ENCODE data around the gene TSC2.
A peak's percentile ranks its signal among the peaks of the same experiment; 100 is the strongest.

TSC2 gene
- 95.1 to 137 (median 119) reads per million in 3 donors for total RNA-seq

GRCh38 chr16:2047330-2048115 is at the start of gene TSC2, which contains the start of gene NTHL1:
Gene TSC2, plus strand, starts transcription at chr16:2047985. Its CDS starts 631 bp downstream, at chr16:2048616.
Gene NTHL1, minus strand, starts transcription at chr16:2047834. Its CDS starts 11 bp downstream, at chr16:2047823.
- Histone ChIP-seq H3K36me3 (ENCODE audit: control insufficient read depth, insufficient read depth, low read length) (peaks cover 5% of the 10 kb centered on the region), H3K27me3 (replicated peaks; ENCODE audit: control insufficient read depth, insufficient read depth, low read length, poor library complexity, severe bottlenecking) (no peaks in the 10 kb centered on the region), H3K4me1 (ENCODE audit: control insufficient read depth, insufficient read depth, low read length, poor library complexity, severe bottlenecking) (peaks cover 17% of the 10 kb centered on the region), H3K9me3 (ENCODE audit: control insufficient read depth, low read length) (no peaks in the 10 kb centered on the region), H3K27ac (ENCODE audit: insufficient read depth, low read length, poor library complexity, severe bottlenecking) (peak within 1 kb of the TSS; percentile 63), H3K4me3 (ENCODE audit: insufficient read depth, low read depth, low read length, poor library complexity, severe bottlenecking) (peak within 1 kb of the TSS; percentile 91)
- peak; percentile 82 to 90 (median 87) for DNase-seq

GRCh38 chr16:1998360-1998835 is 49.4 kb upstream of the TSC2 start:
- no peak overlapping the region for H3K27ac ChIP-seq (ENCODE audit: insufficient read depth, low read length, poor library complexity, severe bottlenecking)
- no peak for DNase-seq
- H3K9me3 ChIP-seq (ENCODE audit: control insufficient read depth, low read length), result no peaks in the 10 kb centered on the region
- no peak overlapping the region for H3K4me3 ChIP-seq (ENCODE audit: insufficient read depth, low read depth, low read length, poor library complexity, severe bottlenecking)
- peaks cover 54% of the 10 kb centered on the region for H3K36me3 ChIP-seq (ENCODE audit: control insufficient read depth, insufficient read depth, low read length)
- no peaks in the 10 kb centered on the region for H3K4me1 ChIP-seq (ENCODE audit: control insufficient read depth, insufficient read depth, low read length, poor library complexity, severe bottlenecking)
- no peaks in the 10 kb centered on the region for H3K27me3 ChIP-seq (replicated peaks; ENCODE audit: control insufficient read depth, insufficient read depth, low read length, poor library complexity, severe bottlenecking)

GRCh38 chr16:1998852-1999801 is 48.7 kb upstream of the TSC2 start:
- Histone ChIP-seq H3K9me3 (ENCODE audit: control insufficient read depth, low read length) (no peaks in the 10 kb centered on the region), H3K27ac (ENCODE audit: insufficient read depth, low read length, poor library complexity, severe bottlenecking) (no peak overlapping the region), H3K4me1 (ENCODE audit: control insufficient read depth, insufficient read depth, low read length, poor library complexity, severe bottlenecking) (peaks cover 3% of the 10 kb centered on the region), H3K4me3 (ENCODE audit: insufficient read depth, low read depth, low read length, poor library complexity, severe bottlenecking) (no peak overlapping the region), H3K36me3 (ENCODE audit: control insufficient read depth, insufficient read depth, low read length) (peaks cover 54% of the 10 kb centered on the region), H3K27me3 (replicated peaks; ENCODE audit: control insufficient read depth, insufficient read depth, low read length, poor library complexity, severe bottlenecking) (no peaks in the 10 kb centered on the region)
- DNase-seq, result no peak

- Histone ChIP-seq H3K36me3 (ENCODE audit: control insufficient read depth, insufficient read depth, low read length) (peaks cover 54% of the 10 kb centered on the region), H3K27ac (ENCODE audit: insufficient read depth, low read length, poor library complexity, severe bottlenecking) (no peak overlapping the region), H3K9me3 (ENCODE audit: control insufficient read depth, low read length) (no peaks in the 10 kb centered on the region), H3K4me1 (ENCODE audit: control insufficient read depth, insufficient read depth, low read length, poor library complexity, severe bottlenecking) (peaks cover 6% of the 10 kb centered on the region), H3K4me3 (ENCODE audit: insufficient read depth, low read depth, low read length, poor library complexity, severe bottlenecking) (no peak overlapping the region), H3K27me3 (replicated peaks; ENCODE audit: control insufficient read depth, insufficient read depth, low read length, poor library complexity, severe bottlenecking) (no peaks in the 10 kb centered on the region)
- no peak for DNase-seq
Observed at GRCh38 chr16:1999866-2000514, 47.8 kb upstream of the TSC2 start.

- H3K27me3 ChIP-seq (replicated peaks; ENCODE audit: control insufficient read depth, insufficient read depth, low read length, poor library complexity, severe bottlenecking), result no peaks in the 10 kb centered on the region
- peaks cover 54% of the 10 kb centered on the region for H3K36me3 ChIP-seq (ENCODE audit: control insufficient read depth, insufficient read depth, low read length)
- no peak overlapping the region for H3K27ac ChIP-seq (ENCODE audit: insufficient read depth, low read length, poor library complexity, severe bottlenecking)
- no peak for DNase-seq
- no peaks in the 10 kb centered on the region for H3K9me3 ChIP-seq (ENCODE audit: control insufficient read depth, low read length)
- H3K4me3 ChIP-seq (ENCODE audit: insufficient read depth, low read depth, low read length, poor library complexity, severe bottlenecking), result no peak overlapping the region
- peaks cover 6% of the 10 kb centered on the region for H3K4me1 ChIP-seq (ENCODE audit: control insufficient read depth, insufficient read depth, low read length, poor library complexity, severe bottlenecking)
Observed at GRCh38 chr16:2001035-2001434, 46.8 kb upstream of the TSC2 start.

- DNase-seq, result no peak
- Histone ChIP-seq H3K27me3 (replicated peaks; ENCODE audit: control insufficient read depth, insufficient read depth, low read length, poor library complexity, severe bottlenecking) (no peaks in the 10 kb centered on the region), H3K4me3 (ENCODE audit: insufficient read depth, low read depth, low read length, poor library complexity, severe bottlenecking) (no peak overlapping the region)
Observed at GRCh38 chr16:2001456-2002355, 46.1 kb upstream of the TSC2 start.

GRCh38 chr16:2002406-2003230 is 45.2 kb upstream of the TSC2 start:
- Histone ChIP-seq H3K4me1 (ENCODE audit: control insufficient read depth, insufficient read depth, low read length, poor library complexity, severe bottlenecking) (peaks cover 14% of the 10 kb centered on the region), H3K9me3 (ENCODE audit: control insufficient read depth, low read length) (no peaks in the 10 kb centered on the region), H3K36me3 (ENCODE audit: control insufficient read depth, insufficient read depth, low read length) (peaks cover 50% of the 10 kb centered on the region), H3K4me3 (ENCODE audit: insufficient read depth, low read depth, low read length, poor library complexity, severe bottlenecking) (no peak overlapping the region), H3K27me3 (replicated peaks; ENCODE audit: control insufficient read depth, insufficient read depth, low read length, poor library complexity, severe bottlenecking) (no peaks in the 10 kb centered on the region), H3K27ac (ENCODE audit: insufficient read depth, low read length, poor library complexity, severe bottlenecking) (no peak overlapping the region)
- no peak for DNase-seq

More at GRCh38 chr16:2001456-2002355, 46.1 kb upstream of the TSC2 start:
- Histone ChIP-seq H3K4me1 (ENCODE audit: control insufficient read depth, insufficient read depth, low read length, poor library complexity, severe bottlenecking) (peaks cover 6% of the 10 kb centered on the region), H3K9me3 (ENCODE audit: control insufficient read depth, low read length) (no peaks in the 10 kb centered on the region), H3K36me3 (ENCODE audit: control insufficient read depth, insufficient read depth, low read length) (peaks cover 54% of the 10 kb centered on the region), H3K27ac (ENCODE audit: insufficient read depth, low read length, poor library complexity, severe bottlenecking) (no peak overlapping the region)

GRCh38 chr16:2003231-2003826 is 44.5 kb upstream of the TSC2 start:
- no peak overlapping the region for H3K4me3 ChIP-seq (ENCODE audit: insufficient read depth, low read depth, low read length, poor library complexity, severe bottlenecking)
- H3K4me1 ChIP-seq (ENCODE audit: control insufficient read depth, insufficient read depth, low read length, poor library complexity, severe bottlenecking), result peaks cover 21% of the 10 kb centered on the region
- no peaks in the 10 kb centered on the region for H3K9me3 ChIP-seq (ENCODE audit: control insufficient read depth, low read length)
- H3K27me3 ChIP-seq (replicated peaks; ENCODE audit: control insufficient read depth, insufficient read depth, low read length, poor library complexity, severe bottlenecking), result no peaks in the 10 kb centered on the region
- peaks cover 44% of the 10 kb centered on the region for H3K36me3 ChIP-seq (ENCODE audit: control insufficient read depth, insufficient read depth, low read length)
- no peak overlapping the region for H3K27ac ChIP-seq (ENCODE audit: insufficient read depth, low read length, poor library complexity, severe bottlenecking)
- DNase-seq, result no peak

Measured in effector memory CD4-positive, alpha-beta T cell (primary cell).